ENCODE results near the gene ACTA2.

- TF ChIP-seq CTCF (conservative IDR thresholded peaks at IDR 0.05 in 1 of 2, IDR thresholded peaks at IDR 0.05 in 1 of 2; ENCODE audit: extremely low read depth in 1 of 2, insufficient read depth in 1 of 2, low read depth in 1 of 2, low read length in 2 of 2) (no peak), EZH2 (IDR thresholded peaks at IDR 0.05; ENCODE audit: borderline replicate concordance, low read length) (no peak)
Measured at GRCh38 chr10:88938938-88939337, 13.6 kb downstream of the ACTA2 start.

Data from mammary epithelial cell (primary cell).